ENCODE measurements around the gene IQGAP2.

Gene IQGAP2

DNA sequence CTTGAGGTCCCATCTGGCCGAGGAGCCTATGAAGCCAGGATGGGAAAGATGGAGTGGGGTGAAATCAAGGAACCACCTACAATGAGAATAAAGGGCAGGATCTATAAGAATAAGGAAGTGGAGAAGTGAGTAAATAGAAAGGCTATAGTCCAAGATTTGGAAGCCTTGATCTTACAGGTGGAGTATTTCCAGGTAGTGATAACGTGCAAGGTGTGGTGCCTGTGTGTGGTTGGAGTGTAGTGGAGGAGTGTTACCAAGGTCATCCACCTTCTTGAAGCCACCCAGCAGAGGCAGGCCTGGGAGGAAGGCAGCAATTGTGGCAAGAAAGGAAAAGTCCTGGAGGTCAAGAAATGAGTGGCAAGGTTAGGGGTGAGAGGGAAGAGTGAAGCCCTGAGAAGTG is 72.9 kb downstream of the IQGAP2 start:
- DNase-seq (ENCODE audit: low read depth in 3 of 3): no peak

- DNase-seq (ENCODE audit: low read depth in 3 of 3): no peak
Observed at GRCh38 chr5:76476474-76477038, 73.5 kb downstream of the IQGAP2 start.

DNA sequence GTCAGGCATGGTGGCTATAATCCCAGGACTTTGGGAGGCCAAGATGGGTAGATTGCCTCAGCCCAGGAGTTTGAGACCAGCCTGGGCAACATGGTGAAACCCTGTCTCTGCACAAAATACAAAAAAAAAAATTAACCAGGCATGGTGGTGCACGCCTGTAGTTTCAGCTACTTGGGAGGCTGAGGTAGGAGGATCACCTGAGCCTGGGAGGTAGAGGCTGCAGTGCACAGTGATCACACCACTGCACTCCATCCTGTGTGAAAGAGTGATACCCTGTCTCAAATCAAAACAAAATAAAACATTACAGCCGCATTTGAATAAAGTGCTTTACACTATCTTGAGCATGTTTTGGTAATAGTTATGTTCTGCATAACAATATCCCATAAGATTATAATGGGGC is 74.0 kb downstream of the IQGAP2 start:
- DNase-seq (ENCODE audit: low read depth in 3 of 3): no peak

DNA sequence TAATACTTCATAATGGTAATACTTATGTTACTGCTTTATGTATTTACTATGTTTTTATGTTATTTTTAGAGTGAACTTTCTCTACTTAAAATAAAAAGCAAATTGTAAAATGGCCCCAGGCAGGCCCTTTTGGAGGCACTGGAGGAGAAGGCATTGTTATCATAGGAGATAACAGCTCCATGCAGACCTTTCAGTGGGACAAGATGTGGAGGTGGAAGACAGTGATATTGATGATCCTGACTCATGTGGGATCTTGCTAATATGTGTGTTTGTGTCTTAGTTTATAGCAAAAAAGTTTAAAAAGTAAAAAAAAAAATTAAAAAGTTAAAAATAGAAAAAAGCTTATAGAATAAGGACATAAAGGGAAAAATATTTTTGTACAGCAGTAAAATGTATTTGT is 74.5 kb downstream of the IQGAP2 start:
- no peak for DNase-seq (ENCODE audit: low read depth in 3 of 3)

DNA sequence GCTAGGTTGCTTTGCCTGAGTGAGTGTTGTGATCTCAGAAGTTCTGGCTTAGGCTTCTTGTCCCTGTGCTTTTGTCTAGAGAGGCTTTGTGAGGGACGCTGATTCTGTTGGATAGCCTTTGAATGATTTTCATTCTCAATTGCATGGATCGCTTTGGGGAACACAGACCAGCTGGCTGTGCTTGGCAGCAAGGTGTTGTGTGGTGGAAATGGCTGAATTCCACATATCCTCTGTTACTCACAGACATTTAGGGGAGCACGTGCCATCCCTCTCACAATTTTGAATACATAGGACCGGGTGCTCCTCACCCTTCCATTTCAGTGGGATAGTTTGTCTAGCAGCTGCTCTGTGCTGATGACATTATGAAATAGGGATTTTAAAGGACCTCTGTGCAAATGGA is 76.2 kb downstream of the IQGAP2 start:
- DNase-seq (ENCODE audit: low read depth in 3 of 3): no peak

DNA sequence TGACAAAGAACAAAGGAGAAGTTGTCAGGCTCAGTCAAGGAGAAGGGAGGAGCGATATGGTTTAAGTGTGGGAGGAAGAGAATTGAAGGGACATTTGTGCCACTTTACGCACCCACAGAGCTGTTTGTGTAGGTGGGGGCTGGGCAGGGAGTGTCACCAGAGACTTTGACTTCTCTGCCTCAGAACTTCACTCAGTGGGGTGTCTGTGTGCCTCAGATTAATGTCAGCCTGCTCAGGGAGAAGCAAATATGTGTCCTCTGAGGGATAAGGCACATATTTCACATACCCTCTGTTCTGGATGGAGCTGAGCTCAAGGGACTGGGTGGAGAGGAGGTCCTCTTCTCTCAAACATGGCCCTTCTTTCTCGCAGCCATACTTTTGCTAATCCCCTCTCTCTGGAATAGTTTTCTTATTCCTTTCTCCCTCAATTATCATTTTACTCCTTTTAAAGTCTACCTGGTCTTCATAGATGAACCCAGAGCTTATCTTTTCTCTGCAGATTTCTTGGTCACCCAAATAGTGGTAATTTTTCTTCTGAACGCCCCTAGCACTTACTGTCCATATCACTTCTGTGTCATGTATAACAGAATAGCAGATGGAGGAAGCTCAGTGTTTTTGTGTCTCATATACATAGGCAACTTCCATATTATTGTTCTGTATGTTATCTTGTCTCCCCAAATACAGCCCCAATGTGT is 77.0 kb downstream of the IQGAP2 start:
- no peak for DNase-seq (ENCODE audit: low read depth in 3 of 3)

GRCh38 chr5:76482984-76483383 is 79.9 kb downstream of the IQGAP2 start:
- DNase-seq (ENCODE audit: low read depth in 3 of 3): no peak

DNA sequence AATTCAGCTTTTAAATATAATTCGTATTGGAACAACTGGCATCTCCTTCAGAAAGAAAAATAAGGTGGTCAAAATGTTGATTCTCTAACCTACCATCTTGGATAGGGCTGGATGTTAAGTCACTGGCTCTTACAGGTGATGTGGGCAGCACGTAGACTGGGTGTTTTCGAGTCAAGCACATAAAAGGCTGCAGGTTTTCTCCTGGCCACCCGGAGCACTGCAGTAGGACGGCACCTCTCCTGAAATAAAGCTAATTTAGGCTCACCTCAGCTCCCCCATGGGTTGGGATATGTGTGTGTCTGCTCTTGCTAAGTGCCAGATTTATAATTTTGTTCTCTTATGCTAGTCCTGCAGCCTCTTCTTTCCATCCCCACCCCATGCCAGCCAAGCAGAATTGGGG is 80.3 kb downstream of the IQGAP2 start:
- DNase-seq (ENCODE audit: low read depth in 3 of 3): no peak

DNA sequence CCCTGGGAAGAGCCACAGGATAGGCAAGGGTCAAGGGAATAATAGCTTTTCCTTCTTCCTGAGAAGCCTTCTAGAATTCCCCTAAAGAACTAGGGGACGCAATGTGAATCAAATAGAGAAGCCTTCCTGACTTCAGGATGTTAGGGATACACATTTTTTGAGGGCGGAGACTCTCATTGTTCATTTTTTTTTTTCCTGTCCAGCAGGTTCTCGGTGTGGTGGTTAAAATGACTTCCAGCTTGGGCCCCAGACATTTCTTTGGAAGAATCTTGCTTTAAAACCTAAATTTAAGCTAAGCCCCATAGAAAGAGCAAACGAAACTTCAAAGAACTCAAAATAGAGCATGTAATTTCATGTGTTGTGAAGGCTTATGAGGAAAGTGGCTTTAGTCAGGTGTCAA is 80.8 kb downstream of the IQGAP2 start:
- DNase-seq (ENCODE audit: low read depth in 3 of 3): no peak

DNA sequence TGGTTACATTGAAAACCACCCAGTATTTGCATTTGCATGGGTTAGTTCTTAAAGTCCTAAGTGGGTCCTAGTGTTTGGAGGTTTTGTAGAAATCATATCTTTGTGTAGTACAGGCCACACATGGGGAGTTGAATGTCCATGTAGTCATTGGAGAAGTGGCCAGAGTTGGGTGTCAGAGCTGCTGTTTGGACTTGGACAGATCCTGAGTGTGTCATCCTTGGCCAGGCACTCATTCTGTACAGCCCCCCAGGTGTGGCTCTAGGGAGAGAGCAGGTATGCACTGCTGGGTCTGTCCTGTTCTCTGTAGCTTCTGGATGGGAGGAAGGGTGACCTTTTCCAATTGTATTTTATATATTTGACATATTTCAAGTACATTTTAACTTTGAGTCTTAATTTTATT is 82.4 kb downstream of the IQGAP2 start:
- no peak for DNase-seq (ENCODE audit: low read depth in 3 of 3)

DNA sequence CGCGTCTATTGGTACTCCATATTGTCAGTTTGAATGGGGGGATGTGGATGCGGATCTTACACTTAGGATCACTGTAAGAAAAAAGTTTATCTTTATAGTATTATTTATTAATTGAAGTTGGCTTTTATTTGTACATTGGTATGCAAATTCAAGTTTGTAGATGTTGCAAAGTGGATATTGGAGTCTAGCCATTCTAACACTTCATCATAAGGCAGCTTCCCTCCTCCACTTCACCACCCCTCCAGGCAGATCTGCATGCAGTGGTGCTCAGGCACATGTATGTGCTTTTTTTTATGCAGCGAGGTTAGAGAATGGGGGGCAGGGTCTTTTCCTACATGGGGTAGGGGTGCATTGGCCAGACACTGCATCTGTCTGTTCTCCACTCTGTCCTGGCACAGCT is 84.3 kb downstream of the IQGAP2 start:
- DNase-seq (ENCODE audit: low read depth in 3 of 3): no peak

- no peak for DNase-seq (ENCODE audit: low read depth in 3 of 3)
Observed at GRCh38 chr5:76487821-76488220, 84.7 kb downstream of the IQGAP2 start.

- no peak for DNase-seq (ENCODE audit: low read depth in 3 of 3)
Observed at GRCh38 chr5:76488969-76489368, 85.9 kb downstream of the IQGAP2 start.

- DNase-seq (ENCODE audit: low read depth in 3 of 3): no peak
Observed at GRCh38 chr5:76489877-76490688, 87.0 kb downstream of the IQGAP2 start.

- DNase-seq (ENCODE audit: low read depth in 3 of 3): no peak
Observed at GRCh38 chr5:76490960-76491359, 87.9 kb downstream of the IQGAP2 start.

DNA sequence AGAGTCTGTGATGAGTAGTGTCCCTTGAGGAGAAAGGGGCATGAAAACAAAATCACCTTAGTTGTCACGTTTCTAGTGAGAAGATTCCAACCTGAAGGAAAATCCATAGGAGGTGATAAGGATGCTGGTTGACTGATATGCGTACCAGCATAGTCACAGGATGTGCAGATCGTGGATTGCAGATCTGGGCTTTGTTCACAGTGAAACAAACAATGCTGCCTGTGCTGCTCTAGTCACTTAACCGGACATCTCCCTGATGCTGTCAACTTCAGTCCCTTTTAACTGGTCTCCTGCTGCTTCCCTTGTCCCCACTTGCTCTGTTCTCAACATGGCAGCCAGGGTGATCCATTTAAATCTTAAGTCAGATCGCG is 89.7 kb downstream of the IQGAP2 start:
- DNase-seq (ENCODE audit: low read depth in 3 of 3): no peak

- no peak for DNase-seq (ENCODE audit: low read depth in 3 of 3)
Observed at GRCh38 chr5:76493190-76493837, 90.2 kb downstream of the IQGAP2 start.

- DNase-seq (ENCODE audit: low read depth in 3 of 3): no peak
Observed at GRCh38 chr5:76494201-76494600, 91.1 kb downstream of the IQGAP2 start.

DNA sequence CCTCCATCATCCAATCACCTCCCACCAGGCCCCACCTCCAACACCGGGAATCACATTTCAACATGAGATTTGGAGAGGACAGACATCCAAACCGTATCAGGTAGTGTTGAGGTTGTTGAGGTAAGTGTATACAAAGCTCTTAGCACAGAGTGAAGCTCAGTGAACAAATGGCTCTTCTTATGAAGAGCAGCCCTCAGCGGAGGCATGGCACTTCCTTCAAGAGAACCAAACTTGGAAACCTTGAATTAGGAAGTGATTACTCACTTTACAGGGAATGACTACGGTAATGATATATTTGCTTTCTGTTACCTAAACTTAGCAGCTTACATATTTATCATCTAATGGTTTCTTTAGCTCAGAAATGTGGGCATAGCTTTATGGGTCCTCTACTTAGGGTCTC is 92.8 kb downstream of the IQGAP2 start:
- no peak for DNase-seq (ENCODE audit: low read depth in 3 of 3)

- DNase-seq (ENCODE audit: low read depth in 3 of 3): no peak
Observed at GRCh38 chr5:76497065-76497460, 94.0 kb downstream of the IQGAP2 start.

- DNase-seq (ENCODE audit: low read depth in 3 of 3): no peak
Observed at GRCh38 chr5:76497986-76498717, 95.1 kb downstream of the IQGAP2 start.

Measured in stimulated activated CD4-positive, alpha-beta T cell treated with anti-CD3 and anti-CD28 coated beads, TNF-alpha, amount 100 ng/mL, for 24 hours (primary cell).